Mesothelial cell of epicardium (in vitro differentiated cells): ENCODE measurements around the gene JCAD. TPM values are rescaled to one million over a fixed set of nuclear protein-coding genes. Genes with fewer than 3 reads are reported as not detected.

ENCODE experiments used
- DNase-seq, 2 experiments: peaks; one replicate each; pipeline ENCODE4 v3.0.0; 2021; ENCODE audit warnings: low spot score in 2 of 2; ENCODE audit not compliant: unreplicated experiment in 2 of 2
- H3K27ac Mint-ChIP-seq: 2 replicates; pipeline ENCODE4 v1.8.0; 2021; ENCODE audit warnings: mixed read lengths
- H3K27me3 Mint-ChIP-seq: 2 replicates; pipeline ENCODE4 v1.8.0; 2021; ENCODE audit warnings: low read depth, mixed read lengths
- H3K36me3 Mint-ChIP-seq: 2 replicates; pipeline ENCODE4 v1.8.0; 2021; ENCODE audit warnings: mixed read lengths
- H3K4me1 Mint-ChIP-seq: 2 replicates; pipeline ENCODE4 v1.8.0; 2021; ENCODE audit warnings: mixed read lengths
- H3K4me3 Mint-ChIP-seq: 2 replicates; pipeline ENCODE4 v1.8.0; 2021; ENCODE audit warnings: mild to moderate bottlenecking, moderate library complexity, mixed read lengths
- H3K9me3 Mint-ChIP-seq: 2 replicates; pipeline ENCODE4 v1.8.0; 2021; ENCODE audit warnings: mixed read lengths
- CTCF ChIP-seq: fragments of 200-600 bp; sonication (generic); IDR thresholded peaks from one replicate; pipeline ENCODE4 v1.5.0; 2021; ENCODE audit warnings: antibody characterized with exemption; ENCODE audit not compliant: unreplicated experiment
- total RNA-seq: library from RNA; stranded (reverse); gene quantifications from 3 replicates; pipeline ENCODE4 v1.2.1, GENCODE V29; 2021

The JCAD gene
- total RNA-seq, 1 donor from 2014 or later, result 21.5 TPM

GRCh38 chr10:30034433-30035137 lies 24.8 kb downstream of the JCAD start:
- Mint-ChIP-seq H3K4me3 (no peak overlapping the region), H3K27me3 (no peaks in the 10 kb centered on the region), H3K27ac (no peak overlapping the region), H3K9me3 (no peaks in the 10 kb centered on the region), H3K4me1 (peaks cover 22% of the 10 kb centered on the region), H3K36me3 (peaks cover 11% of the 10 kb centered on the region)
- TF ChIP-seq CTCF, result no peak
- no peak for DNase-seq

- no peaks in the 10 kb centered on the region for H3K27me3 Mint-ChIP-seq
- H3K4me3 Mint-ChIP-seq, result no peak overlapping the region
- DNase-seq, result no peak
- peaks cover 46% of the 10 kb centered on the region for H3K4me1 Mint-ChIP-seq
- no peaks in the 10 kb centered on the region for H3K9me3 Mint-ChIP-seq
- TF ChIP-seq CTCF, result no peak
- no peak overlapping the region for H3K27ac Mint-ChIP-seq
- peaks cover 3% of the 10 kb centered on the region for H3K36me3 Mint-ChIP-seq
Measured at GRCh38 chr10:30032125-30032524, 27.3 kb downstream of the JCAD start.

- Mint-ChIP-seq H3K9me3 (no peaks in the 10 kb centered on the region), H3K4me1 (peaks cover 42% of the 10 kb centered on the region), H3K4me3 (no peak overlapping the region), H3K27ac (peak overlapping the region; percentile 99), H3K36me3 (peaks cover 8% of the 10 kb centered on the region), H3K27me3 (no peaks in the 10 kb centered on the region)
- no peak for DNase-seq
- no peak for TF ChIP-seq CTCF
Measured at GRCh38 chr10:30029872-30030256, 29.5 kb downstream of the JCAD start.

- Mint-ChIP-seq H3K4me1 (peaks cover 41% of the 10 kb centered on the region), H3K36me3 (peaks cover 8% of the 10 kb centered on the region), H3K4me3 (no peak overlapping the region), H3K27ac (peak overlapping the region; percentile 99), H3K9me3 (no peaks in the 10 kb centered on the region), H3K27me3 (no peaks in the 10 kb centered on the region)
- TF ChIP-seq CTCF, result no peak
- no peak for DNase-seq
Measured at GRCh38 chr10:30029164-30029871, 30.1 kb downstream of the JCAD start.

GRCh38 chr10:30028738-30029030 lies 30.7 kb downstream of the JCAD start:
- Mint-ChIP-seq H3K36me3 (peaks cover 8% of the 10 kb centered on the region), H3K4me1 (peaks cover 41% of the 10 kb centered on the region), H3K27me3 (no peaks in the 10 kb centered on the region), H3K4me3 (peak overlapping the region; percentile 8), H3K27ac (peak overlapping the region; percentile 99), H3K9me3 (no peaks in the 10 kb centered on the region)
- peak in 1 of 2 experiments; percentile 66 for DNase-seq
- no peak for TF ChIP-seq CTCF
